Measurements from ENCODE around the gene FAM174A.

- TF ChIP-seq CTCF (IDR thresholded peaks at IDR 0.05), result no peak
- TF ChIP-seq POLR2AphosphoS5 (IDR thresholded peaks at IDR 0.05), result no peak
- TF ChIP-seq EP300 (IDR thresholded peaks at IDR 0.05), result no peak
Observed at GRCh38 chr5:100551183-100551582, 16.0 kb downstream of the FAM174A start.
